ENCODE results near the gene WDR91. TPM values are rescaled to one million over a fixed set of nuclear protein-coding genes. Genes with fewer than 3 reads are reported as not detected.

WDR91 gene
- total RNA-seq, 5 donors from 2014 or later (not counting 1 experiment from before 2014, with no cell fraction given), result 28.1 to 41.2 (median 37.6) TPM

- no peaks in the 10 kb centered on the region for H3K4me1 Mint-ChIP-seq
Observed at GRCh38 chr7:135190703-135191102, 20.6 kb downstream of the WDR91 start.

GRCh38 chr7:135189961-135190360, 21.4 kb downstream of the WDR91 start:
- no peaks in the 10 kb centered on the region for H3K27me3 ChIP-seq (replicated peaks in 1 of 2; ENCODE audit: control insufficient read depth in 2 of 2, extremely low read depth in 1 of 2, insufficient read depth in 2 of 2, low read length in 1 of 2)
- H3K36me3 ChIP-seq (ENCODE audit: control insufficient read depth in 2 of 2, extremely low read depth in 1 of 2, insufficient read depth in 1 of 2, low read length in 1 of 2), result peaks cover 0 to 69% of the 10 kb centered on the region in 2 donors
- no peak overlapping the region for H3K27ac ChIP-seq (ENCODE audit: low read length)
- no peaks in the 10 kb centered on the region for H3K4me1 ChIP-seq (ENCODE audit: control insufficient read depth in 1 of 2, extremely low read depth in 1 of 2, insufficient read depth in 2 of 2, low read length in 2 of 2)
- Mint-ChIP-seq H3K4me3 (no peak overlapping the region), H3K27me3 (no peaks in the 10 kb centered on the region), H3K27ac (no peak overlapping the region), H3K9me3 (no peaks in the 10 kb centered on the region), H3K4me1 (no peaks in the 10 kb centered on the region), H3K36me3 (peaks cover 87% of the 10 kb centered on the region)
- no peak for ATAC-seq (replicated peaks in 1 of 4)
- DNase-seq, result no peak
- WGBS (ENCODE audit: insufficient coverage), result 96% methylated on average over 4 of the region's 4 CpGs
- ChIA-PET POLR2A (interaction anchor here in 1 of 2 donors (0.6 kb wide), 1 partner anchor 377 kb away, joined by 3 read pairs; no protein-coding TSS in a partner anchor), CTCF (interaction anchor here in 1 of 2 donors (0.6 kb wide), 1 partner anchor 510 kb away, joined by 4 read pairs; no protein-coding TSS in a partner anchor)
- no peak overlapping the region for H3K4me3 ChIP-seq (ENCODE audit: control insufficient read depth in 1 of 2, extremely low read depth in 1 of 2, low read length in 1 of 2)
- H3K9me3 ChIP-seq, result no peaks in the 10 kb centered on the region

More at GRCh38 chr7:135190703-135191102, 20.6 kb downstream of the WDR91 start:
- H3K36me3 Mint-ChIP-seq, result peaks cover 86% of the 10 kb centered on the region
- H3K4me3 ChIP-seq (ENCODE audit: control insufficient read depth in 1 of 2, extremely low read depth in 1 of 2, low read length in 1 of 2), result no peak overlapping the region
- no peaks in the 10 kb centered on the region for H3K9me3 Mint-ChIP-seq
- ATAC-seq (replicated peaks in 1 of 4) (no peak), DNase-seq (no peak)
- H3K36me3 ChIP-seq (ENCODE audit: control insufficient read depth in 2 of 2, extremely low read depth in 1 of 2, insufficient read depth in 1 of 2, low read length in 1 of 2), result peaks cover 0 to 72% of the 10 kb centered on the region in 2 donors
- ChIA-PET CTCF (interaction anchor here in 1 of 2 donors (0.6 kb wide), 1 partner anchor 509 kb away, joined by 4 read pairs; no protein-coding TSS in a partner anchor), POLR2A (interaction anchor here in 1 of 2 donors (0.6 kb wide), 1 partner anchor 378 kb away, joined by 3 read pairs; no protein-coding TSS in a partner anchor)
- H3K27ac Mint-ChIP-seq, result no peak overlapping the region
- no peaks in the 10 kb centered on the region for H3K27me3 Mint-ChIP-seq
- H3K27me3 ChIP-seq (replicated peaks in 1 of 2; ENCODE audit: control insufficient read depth in 2 of 2, extremely low read depth in 1 of 2, insufficient read depth in 2 of 2, low read length in 1 of 2), result no peaks in the 10 kb centered on the region
- H3K4me1 ChIP-seq (ENCODE audit: control insufficient read depth in 1 of 2, extremely low read depth in 1 of 2, insufficient read depth in 2 of 2, low read length in 2 of 2), result no peaks in the 10 kb centered on the region
- no peak overlapping the region for H3K4me3 Mint-ChIP-seq
- H3K9me3 ChIP-seq, result no peaks in the 10 kb centered on the region
- H3K27ac ChIP-seq (ENCODE audit: low read length), result no peak overlapping the region

GRCh38 chr7:135189221-135189662, 22.1 kb downstream of the WDR91 start:
- no peak for ATAC-seq (replicated peaks in 1 of 4)
- Mint-ChIP-seq H3K9me3 (peaks cover 0 to under 1% (median 0%) of the 10 kb centered on the region in 3 donors), H3K4me3 (no peak overlapping the region), H3K36me3 (peaks cover 88% of the 10 kb centered on the region), H3K4me1 (no peaks in the 10 kb centered on the region), H3K27me3 (no peaks in the 10 kb centered on the region), H3K27ac (no peak overlapping the region)
- no peaks in the 10 kb centered on the region for H3K9me3 ChIP-seq
- H3K4me3 ChIP-seq (ENCODE audit: control insufficient read depth in 1 of 2, extremely low read depth in 1 of 2, low read length in 1 of 2), result no peak overlapping the region
- POLR2A ChIA-PET, result no interaction called here
- H3K36me3 ChIP-seq (ENCODE audit: control insufficient read depth in 2 of 2, extremely low read depth in 1 of 2, insufficient read depth in 1 of 2, low read length in 1 of 2), result peaks cover 0 to 66% of the 10 kb centered on the region in 2 donors
- H3K4me1 ChIP-seq (ENCODE audit: control insufficient read depth in 1 of 2, extremely low read depth in 1 of 2, insufficient read depth in 2 of 2, low read length in 2 of 2), result no peaks in the 10 kb centered on the region
- H3K27ac ChIP-seq (ENCODE audit: low read length), result no peak overlapping the region
- DNase-seq, result no peak
- CTCF ChIA-PET, result no interaction called here
- 100% methylated on average over 5 of the region's 6 CpGs for WGBS (ENCODE audit: insufficient coverage)
- H3K27me3 ChIP-seq (replicated peaks in 1 of 2; ENCODE audit: control insufficient read depth in 2 of 2, extremely low read depth in 1 of 2, insufficient read depth in 2 of 2, low read length in 1 of 2), result no peaks in the 10 kb centered on the region

- Histone ChIP-seq H3K27me3 (replicated peaks in 1 of 2; ENCODE audit: control insufficient read depth in 2 of 2, extremely low read depth in 1 of 2, insufficient read depth in 2 of 2, low read length in 1 of 2) (no peaks in the 10 kb centered on the region), H3K4me3 (ENCODE audit: control insufficient read depth in 1 of 2, extremely low read depth in 1 of 2, low read length in 1 of 2) (no peak overlapping the region), H3K36me3 (ENCODE audit: control insufficient read depth in 2 of 2, extremely low read depth in 1 of 2, insufficient read depth in 1 of 2, low read length in 1 of 2) (peaks cover 0 to 64% of the 10 kb centered on the region in 2 donors), H3K9me3 (no peaks in the 10 kb centered on the region), H3K27ac (ENCODE audit: low read length) (no peak overlapping the region), H3K4me1 (ENCODE audit: control insufficient read depth in 1 of 2, extremely low read depth in 1 of 2, insufficient read depth in 2 of 2, low read length in 2 of 2) (no peaks in the 10 kb centered on the region)
- ChIA-PET POLR2A (no interaction called here), CTCF (interaction anchor here in 1 of 2 donors (0.5 kb wide), 1 partner anchor 475 kb away, joined by 5 read pairs; no protein-coding TSS in a partner anchor)
- H3K9me3 Mint-ChIP-seq, result peaks cover 5 to 9% (median 5%) of the 10 kb centered on the region in 3 donors
- no peak overlapping the region for H3K27ac Mint-ChIP-seq
- H3K4me3 Mint-ChIP-seq, result no peak overlapping the region
- H3K27me3 Mint-ChIP-seq, result no peaks in the 10 kb centered on the region
- DNase-seq (peak in 1 of 35 experiments; percentile 30), ATAC-seq (replicated peaks in 1 of 4) (peak in 1 of 4 experiments; percentile 54)
- over 99% methylated on average over 12 of the region's 12 CpGs for WGBS (ENCODE audit: insufficient coverage)
- H3K36me3 Mint-ChIP-seq, result peaks cover 88% of the 10 kb centered on the region
- no peaks in the 10 kb centered on the region for H3K4me1 Mint-ChIP-seq
Observed at GRCh38 chr7:135188298-135188984, 22.9 kb downstream of the WDR91 start.

- no peaks in the 10 kb centered on the region for H3K9me3 ChIP-seq
- H3K4me3 ChIP-seq (ENCODE audit: control insufficient read depth in 1 of 2, extremely low read depth in 1 of 2, low read length in 1 of 2), result no peak overlapping the region
- Mint-ChIP-seq H3K27me3 (no peaks in the 10 kb centered on the region), H3K4me1 (no peaks in the 10 kb centered on the region), H3K9me3 (peaks cover 9 to 13% (median 11%) of the 10 kb centered on the region in 3 donors), H3K36me3 (peaks cover 90% of the 10 kb centered on the region), H3K4me3 (no peak overlapping the region), H3K27ac (peak overlapping the region in 1 of 2 donors; percentile 36)
- DNase-seq (no peak), ATAC-seq (replicated peaks in 1 of 4) (no peak)
- H3K27ac ChIP-seq (ENCODE audit: low read length), result no peak overlapping the region
- no peaks in the 10 kb centered on the region for H3K27me3 ChIP-seq (replicated peaks in 1 of 2; ENCODE audit: control insufficient read depth in 2 of 2, extremely low read depth in 1 of 2, insufficient read depth in 2 of 2, low read length in 1 of 2)
- POLR2A ChIA-PET, result interaction anchor here in 1 of 2 donors (1.2 kb wide), 1 partner anchor 10 kb away, joined by 3 read pairs; no protein-coding TSS in a partner anchor
- CTCF ChIA-PET, result no interaction called here
- H3K36me3 ChIP-seq (ENCODE audit: control insufficient read depth in 2 of 2, extremely low read depth in 1 of 2, insufficient read depth in 1 of 2, low read length in 1 of 2), result peaks cover 3 to 52% of the 10 kb centered on the region in 2 donors
- no peaks in the 10 kb centered on the region for H3K4me1 ChIP-seq (ENCODE audit: control insufficient read depth in 1 of 2, extremely low read depth in 1 of 2, insufficient read depth in 2 of 2, low read length in 2 of 2)
- 68% methylated on average over 12 of the region's 12 CpGs for WGBS (ENCODE audit: insufficient coverage)
Observed at GRCh38 chr7:135186841-135187253, 24.5 kb downstream of the WDR91 start.

GRCh38 chr7:135186261-135186540, 25.1 kb downstream of the WDR91 start:
- CTCF ChIA-PET, result no interaction called here
- Mint-ChIP-seq H3K4me1 (no peaks in the 10 kb centered on the region), H3K27ac (no peak overlapping the region), H3K4me3 (no peak overlapping the region), H3K27me3 (no peaks in the 10 kb centered on the region), H3K9me3 (peaks cover 11 to 19% (median 14%) of the 10 kb centered on the region in 3 donors), H3K36me3 (peaks cover 91% of the 10 kb centered on the region)
- Histone ChIP-seq H3K36me3 (ENCODE audit: control insufficient read depth in 2 of 2, extremely low read depth in 1 of 2, insufficient read depth in 1 of 2, low read length in 1 of 2) (peaks cover 3 to 52% of the 10 kb centered on the region in 2 donors), H3K4me1 (ENCODE audit: control insufficient read depth in 1 of 2, extremely low read depth in 1 of 2, insufficient read depth in 2 of 2, low read length in 2 of 2) (no peaks in the 10 kb centered on the region), H3K27me3 (replicated peaks in 1 of 2; ENCODE audit: control insufficient read depth in 2 of 2, extremely low read depth in 1 of 2, insufficient read depth in 2 of 2, low read length in 1 of 2) (no peaks in the 10 kb centered on the region), H3K4me3 (ENCODE audit: control insufficient read depth in 1 of 2, extremely low read depth in 1 of 2, low read length in 1 of 2) (no peak overlapping the region), H3K27ac (ENCODE audit: low read length) (no peak overlapping the region), H3K9me3 (no peaks in the 10 kb centered on the region)
- ATAC-seq (replicated peaks in 1 of 4) (no peak), DNase-seq (no peak)
- 93% methylated on average over 2 of the region's 3 CpGs for WGBS (ENCODE audit: insufficient coverage)
- POLR2A ChIA-PET, result no interaction called here

Measured in T-cell (primary cell).